Stimulated activated naive B cell treated with anti-CD40 and anti-IgM and Interleukin-4, amounts not matched to agents 10 μg/mL and 1 μg/mL and 100 μg/mL, for 72 hours (primary cell): ENCODE results near the gene MLYCD.

Experiments used
- ATAC-seq, 2 donors: fragments of 150-1000 bp; cut with Tn5 transposase; replicated peaks; 2 replicates each; pipeline ENCODE4 v1.10.0; 2021; ENCODE audit warnings: moderate library complexity in 1 of 2
- DNase-seq: peaks from one replicate; pipeline ENCODE4 v3.0.0; 2021
- H3K27ac Mint-ChIP-seq: one replicate; pipeline ENCODE4 v1.8.0; 2022; ENCODE audit warnings: mild to moderate bottlenecking, mixed read lengths
- H3K27me3 Mint-ChIP-seq, 2 donors: one replicate each; pipeline ENCODE4 v1.8.0; 2022; ENCODE audit warnings: mixed read lengths in 2 of 2
- H3K36me3 Mint-ChIP-seq, 2 donors: one replicate each; pipeline ENCODE4 v1.8.0; 2022; ENCODE audit warnings: mixed read lengths in 2 of 2, mild to moderate bottlenecking in 1 of 2
- H3K4me1 Mint-ChIP-seq, 2 donors: one replicate each; pipeline ENCODE4 v1.8.0; 2022; ENCODE audit warnings: mixed read lengths in 2 of 2, mild to moderate bottlenecking in 1 of 2
- H3K4me3 Mint-ChIP-seq, 2 donors: one replicate each; pipeline ENCODE4 v1.8.0; 2022; ENCODE audit warnings: mild to moderate bottlenecking in 2 of 2, mixed read lengths in 2 of 2, moderate library complexity in 1 of 2
- H3K9me3 Mint-ChIP-seq, 2 donors: one replicate each; pipeline ENCODE4 v1.8.0; 2022; ENCODE audit warnings: mixed read lengths in 2 of 2, mild to moderate bottlenecking in 1 of 2

MLYCD gene

DNA sequence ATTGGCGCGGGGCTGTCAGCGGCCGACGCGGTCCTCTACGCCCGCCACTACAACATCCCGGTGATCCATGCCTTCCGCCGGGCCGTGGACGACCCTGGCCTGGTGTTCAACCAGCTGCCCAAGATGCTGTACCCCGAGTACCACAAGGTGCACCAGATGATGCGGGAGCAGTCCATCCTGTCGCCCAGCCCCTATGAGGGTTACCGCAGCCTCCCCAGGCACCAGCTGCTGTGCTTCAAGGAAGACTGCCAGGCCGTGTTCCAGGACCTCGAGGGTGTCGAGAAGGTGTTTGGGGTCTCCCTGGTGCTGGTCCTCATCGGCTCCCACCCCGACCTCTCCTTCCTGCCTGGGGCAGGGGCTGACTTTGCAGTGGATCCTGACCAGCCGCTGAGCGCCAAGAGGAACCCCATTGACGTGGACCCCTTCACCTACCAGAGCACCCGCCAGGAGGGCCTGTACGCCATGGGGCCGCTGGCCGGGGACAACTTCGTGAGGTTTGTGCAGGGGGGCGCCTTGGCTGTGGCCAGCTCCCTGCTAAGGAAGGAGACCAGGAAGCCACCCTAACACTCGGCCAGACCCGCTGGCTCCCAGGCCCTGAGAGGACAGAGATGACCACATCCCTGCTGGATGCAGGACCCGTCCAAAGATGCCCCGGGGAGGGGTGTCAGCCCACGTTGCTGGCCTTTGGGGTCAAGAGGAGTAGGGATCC lies 66.7 kb downstream of the MLYCD start:
- H3K36me3 Mint-ChIP-seq: peaks cover 27 to 36% of the 10 kb centered on the region in 2 donors
- ATAC-seq (no peak), DNase-seq (no peak)
- H3K9me3 Mint-ChIP-seq: no peaks in the 10 kb centered on the region
- peaks cover 18 to 30% of the 10 kb centered on the region in 2 donors for H3K27me3 Mint-ChIP-seq
- H3K27ac Mint-ChIP-seq: no peak overlapping the region
- no peak overlapping the region for H3K4me3 Mint-ChIP-seq
- peaks cover 8 to 14% of the 10 kb centered on the region in 2 donors for H3K4me1 Mint-ChIP-seq

DNA sequence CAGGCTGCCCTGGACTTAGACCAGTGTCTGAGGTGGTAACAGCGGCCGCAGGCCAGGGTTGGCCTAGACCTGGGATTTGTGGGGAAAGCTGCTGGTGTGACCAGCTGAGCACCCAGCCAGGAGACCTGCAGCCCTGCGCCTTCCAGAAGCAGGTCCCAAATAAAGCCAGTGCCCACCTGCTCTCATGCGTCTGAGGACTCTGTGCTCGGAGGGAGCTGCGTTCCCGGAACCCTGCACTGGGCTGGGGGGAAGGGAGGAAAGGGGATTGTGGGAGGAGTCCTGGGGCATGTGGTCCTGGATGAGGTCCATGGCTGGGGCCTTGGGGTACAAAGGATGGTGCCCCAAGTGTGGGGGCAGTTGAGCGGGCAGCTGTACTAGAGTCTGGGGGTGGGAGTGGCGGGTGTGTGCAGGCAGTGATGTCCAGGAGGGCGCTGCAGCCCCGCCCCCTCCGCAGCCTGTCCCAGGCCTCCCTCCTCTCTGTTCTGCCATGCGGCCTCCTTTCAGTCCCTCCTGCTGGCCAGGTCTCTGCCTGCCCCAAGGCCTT lies 67.3 kb downstream of the MLYCD start:
- Mint-ChIP-seq H3K27ac (no peak overlapping the region), H3K27me3 (peaks cover 18 to 36% of the 10 kb centered on the region in 2 donors), H3K4me1 (peaks cover 8 to 14% of the 10 kb centered on the region in 2 donors), H3K4me3 (no peak overlapping the region), H3K9me3 (no peaks in the 10 kb centered on the region), H3K36me3 (peaks cover 21 to 30% of the 10 kb centered on the region in 2 donors)
- ATAC-seq (no peak), DNase-seq (no peak)

DNA sequence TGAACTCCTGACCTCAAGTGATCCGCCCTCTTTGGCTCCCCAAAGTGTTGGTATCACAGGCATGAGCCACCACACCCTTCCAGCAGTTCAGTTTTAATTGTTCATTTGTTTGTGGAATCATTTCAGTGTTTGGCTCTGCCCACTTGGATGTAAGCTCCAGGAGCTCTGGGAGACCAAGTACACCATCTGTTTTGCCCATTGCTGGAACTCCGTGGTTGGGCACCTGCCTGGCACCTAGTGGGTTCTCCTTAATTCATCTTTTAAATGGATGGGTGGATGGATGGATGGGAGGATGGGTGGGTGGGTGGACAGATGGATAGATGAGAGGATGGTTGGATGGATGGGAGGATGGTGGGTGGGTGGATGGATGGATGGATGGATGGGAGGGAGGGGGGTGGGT lies 68.2 kb downstream of the MLYCD start:
- DNase-seq (no peak), ATAC-seq (no peak)
- H3K27me3 Mint-ChIP-seq: peaks cover 26 to 45% of the 10 kb centered on the region in 2 donors
- H3K4me3 Mint-ChIP-seq: no peak overlapping the region
- peaks cover 16 to 26% of the 10 kb centered on the region in 2 donors for H3K36me3 Mint-ChIP-seq
- H3K9me3 Mint-ChIP-seq: no peaks in the 10 kb centered on the region
- H3K27ac Mint-ChIP-seq: no peak overlapping the region
- H3K4me1 Mint-ChIP-seq: peaks cover 8 to 14% of the 10 kb centered on the region in 2 donors

DNA sequence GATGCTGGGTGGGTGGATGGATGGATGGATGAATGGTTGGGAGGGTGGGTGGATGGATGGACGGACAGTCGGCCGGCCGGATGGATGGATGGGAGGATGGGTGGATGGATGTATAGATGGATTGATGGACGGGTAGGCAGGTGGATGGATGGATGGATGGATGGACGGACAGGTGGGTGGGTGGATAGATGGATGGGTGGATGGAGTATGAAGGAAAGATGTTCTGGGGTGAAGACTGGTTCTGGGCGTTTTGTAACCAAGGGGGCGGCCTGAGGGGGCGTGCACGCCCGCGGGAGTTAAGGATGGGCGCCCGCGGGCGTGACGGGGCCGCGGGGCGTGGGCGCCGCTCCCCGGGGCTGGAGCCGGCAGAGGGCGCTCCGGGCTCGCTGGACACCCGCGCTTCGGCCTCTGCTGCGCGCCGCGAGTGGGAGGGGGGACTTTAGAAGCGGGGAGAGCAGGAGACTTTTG lies 69.0 kb downstream of the MLYCD start, which contains the start of gene NECAB2:
NECAB2 (plus strand) TSS at position 407 of the 468 bp plus-strand sequence. CDS start 405 bp downstream, outside the sequence.
- peaks cover 8 to 14% of the 10 kb centered on the region in 2 donors for H3K4me1 Mint-ChIP-seq
- no peak within 1 kb of the TSS for H3K27ac Mint-ChIP-seq
- ATAC-seq: peak; percentile 72 to 78
- H3K27me3 Mint-ChIP-seq: peaks cover 31 to 47% of the 10 kb centered on the region in 2 donors
- no peaks in the 10 kb centered on the region for H3K9me3 Mint-ChIP-seq
- DNase-seq: no peak
- peaks cover 16 to 26% of the 10 kb centered on the region in 2 donors for H3K36me3 Mint-ChIP-seq
- H3K4me3 Mint-ChIP-seq: peak within 1 kb of the TSS; percentile 71 to 72

DNA sequence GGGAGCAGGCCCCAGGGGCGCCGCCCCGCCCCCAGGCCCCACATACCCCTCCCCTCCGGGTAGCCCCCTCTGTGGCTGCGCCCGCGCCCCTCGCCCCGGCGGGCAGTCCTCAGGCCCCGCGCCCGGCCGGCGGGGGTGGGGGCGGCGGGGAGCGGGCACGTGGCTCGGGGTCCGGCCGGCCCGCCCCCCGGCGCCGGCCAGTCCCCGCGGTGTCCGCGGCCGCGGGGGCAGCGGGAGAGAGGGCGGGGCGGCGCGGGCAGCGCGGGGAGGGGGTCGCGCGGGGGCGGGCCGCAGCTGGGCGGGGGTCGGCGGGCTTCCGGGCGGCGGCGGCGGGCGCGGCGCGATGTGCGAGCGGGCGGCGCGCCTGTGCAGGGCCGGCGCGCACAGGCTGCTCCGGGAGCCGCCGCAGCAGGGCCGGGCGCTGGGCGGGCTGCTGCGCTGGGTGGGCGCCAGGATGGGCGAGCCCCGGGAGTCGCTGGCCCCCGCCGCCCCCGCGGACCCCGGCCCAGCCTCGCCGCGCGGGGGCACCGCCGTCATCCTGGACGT lies 69.5 kb downstream of the MLYCD start:
- ATAC-seq: peak in 1 of 2 donors; percentile 45
- Mint-ChIP-seq H3K9me3 (no peaks in the 10 kb centered on the region), H3K27me3 (peaks cover 36 to 52% of the 10 kb centered on the region in 2 donors), H3K4me1 (peaks cover 7 to 10% of the 10 kb centered on the region in 2 donors), H3K4me3 (peak overlapping the region; percentile 71 to 72), H3K27ac (no peak overlapping the region), H3K36me3 (peaks cover 16 to 26% of the 10 kb centered on the region in 2 donors)
- no peak for DNase-seq

DNA sequence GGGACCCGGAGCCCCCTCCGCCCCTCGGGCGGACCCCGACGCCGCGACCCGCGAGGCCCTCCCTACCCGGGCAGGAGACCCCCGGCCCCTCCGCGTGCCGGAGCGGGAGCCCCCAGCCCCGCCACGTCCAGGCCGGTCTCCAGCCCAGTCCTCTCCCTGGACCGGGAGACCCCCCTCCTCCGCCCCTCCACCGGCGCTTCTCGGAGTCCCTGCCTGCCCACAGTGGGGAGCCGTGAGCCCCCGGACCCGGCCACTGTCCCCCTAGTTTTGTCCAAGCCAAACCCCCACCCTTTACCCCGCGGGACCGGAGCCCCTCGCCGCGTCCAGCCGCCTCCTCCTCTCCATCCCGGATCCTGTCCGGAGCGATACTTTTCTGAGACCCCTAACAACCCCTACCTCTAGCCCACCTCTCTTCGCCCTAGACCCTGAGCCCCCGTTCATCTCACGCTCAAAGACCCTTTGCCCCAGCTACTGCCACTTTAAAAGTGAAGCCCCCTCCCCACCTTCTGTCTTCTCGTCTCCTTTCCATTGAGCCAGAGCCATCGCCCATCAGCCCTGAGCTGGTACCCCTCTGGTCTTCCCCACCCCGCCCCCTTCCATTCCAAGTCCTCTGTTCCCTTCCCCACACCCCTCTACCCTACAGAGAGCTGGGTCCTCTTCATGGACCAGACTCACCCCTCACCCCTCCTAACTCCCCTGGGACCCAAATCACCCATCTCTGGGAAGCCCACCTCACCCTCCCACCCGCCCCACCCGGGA lies 70.2 kb downstream of the MLYCD start:
- Mint-ChIP-seq H3K36me3 (peaks cover 15 to 22% of the 10 kb centered on the region in 2 donors), H3K27me3 (peaks cover 43 to 56% of the 10 kb centered on the region in 2 donors), H3K4me1 (peaks cover 3 to 5% of the 10 kb centered on the region in 2 donors), H3K4me3 (peak overlapping the region; percentile 65 to 66), H3K9me3 (no peaks in the 10 kb centered on the region), H3K27ac (no peak overlapping the region)
- no peak for DNase-seq
- no peak for ATAC-seq

DNA sequence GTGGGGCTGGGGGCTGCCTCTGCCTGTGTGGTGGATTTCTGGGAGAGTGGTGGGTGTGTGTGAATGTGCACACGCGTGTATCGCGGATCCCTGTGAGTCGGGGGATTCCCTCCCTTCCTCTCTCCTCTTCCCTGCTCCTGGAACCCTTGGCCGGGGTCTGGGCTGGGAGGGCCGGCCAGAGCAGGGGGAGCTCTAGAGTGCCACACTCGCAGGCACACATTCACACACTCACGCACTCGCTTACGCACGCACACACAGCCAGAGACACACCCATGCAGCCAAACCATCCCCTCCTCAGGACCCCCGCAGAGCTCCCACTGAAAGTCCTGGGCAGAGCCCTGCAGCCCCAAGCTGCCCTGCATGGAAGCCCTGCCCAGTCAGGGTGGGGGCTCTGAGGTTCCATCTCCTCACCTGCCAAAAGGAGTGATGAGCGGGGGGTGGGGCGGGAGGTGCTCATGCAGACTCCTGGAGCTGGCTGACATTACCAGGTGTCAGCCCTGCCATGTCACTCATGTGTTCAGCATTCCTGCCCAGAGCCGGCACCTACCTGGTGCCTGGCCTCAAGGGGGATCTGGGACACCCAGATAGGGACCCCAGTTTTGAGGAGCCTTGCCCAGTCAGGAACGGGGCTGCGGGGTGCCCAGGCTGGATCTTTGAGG lies 71.0 kb downstream of the MLYCD start:
- Mint-ChIP-seq H3K9me3 (no peaks in the 10 kb centered on the region), H3K4me1 (peaks cover 3 to 5% of the 10 kb centered on the region in 2 donors), H3K4me3 (peak overlapping the region in 1 of 2 donors; percentile 26), H3K27me3 (peaks cover 49 to 63% of the 10 kb centered on the region in 2 donors), H3K36me3 (peaks cover 11 to 18% of the 10 kb centered on the region in 2 donors), H3K27ac (peak overlapping the region; percentile 59)
- no peak for ATAC-seq
- no peak for DNase-seq

DNA sequence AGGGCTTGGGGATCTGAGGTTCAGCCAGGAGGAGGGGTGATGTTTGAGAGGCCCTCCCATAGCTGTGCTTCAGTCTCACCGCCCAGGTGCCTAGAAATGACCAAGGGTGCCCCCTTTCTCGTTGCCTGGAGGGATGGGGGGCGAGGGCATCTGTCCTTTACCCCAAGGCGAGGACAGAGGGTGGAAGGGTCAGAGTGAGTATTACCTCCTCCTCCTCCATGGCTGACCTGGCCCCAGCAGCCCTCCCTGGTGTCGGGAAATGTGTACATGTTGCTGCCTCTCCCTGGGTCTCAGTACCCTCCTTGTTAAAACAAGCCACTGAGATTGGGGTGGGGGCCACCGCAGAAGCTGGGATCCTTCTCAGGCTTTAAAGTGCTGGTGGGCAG lies 71.5 kb downstream of the MLYCD start:
- Mint-ChIP-seq H3K36me3 (peaks cover 11 to 16% of the 10 kb centered on the region in 2 donors), H3K4me1 (peaks cover 3 to 5% of the 10 kb centered on the region in 2 donors), H3K9me3 (no peaks in the 10 kb centered on the region), H3K27ac (no peak overlapping the region), H3K27me3 (peaks cover 54 to 68% of the 10 kb centered on the region in 2 donors), H3K4me3 (no peak overlapping the region)
- DNase-seq: no peak
- no peak for ATAC-seq

DNA sequence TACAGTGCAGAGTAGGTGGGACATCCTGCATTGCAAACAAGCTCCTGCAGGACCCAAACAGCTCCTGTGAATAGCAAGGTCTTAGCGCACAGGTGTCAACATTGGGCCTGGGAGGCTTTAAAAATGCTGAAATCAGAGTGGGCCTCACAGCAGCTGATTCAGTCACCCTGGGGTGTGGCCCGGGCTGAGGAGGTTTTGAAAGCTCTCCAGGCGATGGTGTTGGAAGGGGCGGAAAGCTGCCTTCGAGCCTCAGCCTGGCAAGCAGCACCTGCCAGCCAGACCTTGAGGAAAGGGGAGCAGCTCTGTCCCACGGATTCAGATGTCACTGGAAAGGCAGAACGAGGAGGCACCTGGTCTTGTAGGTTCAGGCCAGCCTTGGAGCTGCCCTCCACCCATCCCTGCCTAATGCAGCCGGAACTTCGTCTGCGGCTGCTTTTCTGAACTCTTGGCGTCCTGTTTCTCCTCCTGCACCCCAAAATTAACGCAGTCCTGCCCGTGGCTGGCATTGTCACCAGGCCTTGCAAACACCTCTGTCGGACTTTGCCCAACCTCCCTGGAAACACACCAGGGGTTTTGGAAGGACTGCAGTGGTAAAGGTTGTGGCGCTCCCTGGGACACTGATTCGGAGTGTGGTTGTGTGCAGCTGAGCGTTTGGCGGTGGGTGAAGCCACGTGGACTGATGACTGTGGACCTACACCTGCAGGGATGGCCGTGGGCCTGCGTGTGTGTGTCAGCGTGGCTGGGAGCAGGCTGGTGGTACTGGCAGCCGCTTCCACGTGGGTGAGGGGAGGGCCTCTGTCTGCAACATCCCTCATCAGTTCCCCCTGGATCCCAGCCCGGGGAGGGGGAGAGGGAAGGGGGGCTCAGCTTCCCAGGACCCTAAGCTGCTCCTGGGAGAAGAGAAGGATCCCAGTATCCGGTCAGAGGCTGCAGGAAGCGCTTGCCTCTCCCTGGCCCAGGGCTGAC lies 72.5 kb downstream of the MLYCD start:
- DNase-seq (no peak), ATAC-seq (no peak)
- Mint-ChIP-seq H3K36me3 (peaks cover 5 to 7% of the 10 kb centered on the region in 2 donors), H3K27me3 (peaks cover 56 to 75% of the 10 kb centered on the region in 2 donors), H3K4me3 (no peak overlapping the region), H3K4me1 (peaks cover 3 to 7% of the 10 kb centered on the region in 2 donors), H3K9me3 (no peaks in the 10 kb centered on the region), H3K27ac (no peak overlapping the region)

DNA sequence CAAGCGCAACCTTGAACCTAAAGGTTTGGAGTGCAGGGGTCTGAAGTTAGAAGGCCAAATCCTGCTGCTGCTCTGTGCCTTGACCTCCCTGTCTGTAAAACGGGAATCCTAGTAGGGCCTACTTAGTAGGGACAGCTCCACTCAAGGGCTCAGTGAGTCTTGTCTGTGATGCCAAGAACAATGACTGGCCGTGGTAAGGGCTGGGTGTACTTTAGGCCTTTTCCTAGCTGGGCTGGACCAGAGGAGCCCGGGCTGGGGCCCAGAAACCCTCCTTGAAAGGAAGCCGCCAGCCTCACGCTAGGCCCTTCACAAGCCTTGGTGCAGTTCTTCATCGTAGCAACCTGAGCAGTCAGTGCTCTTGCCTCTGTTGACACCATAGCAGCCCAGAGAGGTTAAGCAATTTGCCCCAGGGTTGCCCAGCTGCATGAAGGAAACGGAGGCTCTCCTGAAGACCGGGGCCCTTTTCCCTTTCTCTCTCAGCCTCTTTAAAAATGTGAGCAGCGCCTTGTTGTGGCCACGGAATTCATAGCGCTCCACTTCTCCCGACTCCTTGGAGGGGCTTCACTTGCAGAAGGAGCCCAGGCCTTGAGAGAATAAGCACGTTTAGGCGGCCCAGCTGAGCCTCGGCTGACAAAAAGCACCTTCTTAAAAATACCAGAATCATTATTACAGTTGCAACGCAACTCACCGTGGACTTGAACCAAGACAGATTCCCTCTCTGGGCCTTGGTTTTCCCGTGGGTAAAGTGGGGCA lies 73.5 kb downstream of the MLYCD start:
- Mint-ChIP-seq H3K9me3 (no peaks in the 10 kb centered on the region), H3K4me3 (no peak overlapping the region), H3K36me3 (peaks cover 2 to 4% of the 10 kb centered on the region in 2 donors), H3K27me3 (peaks cover 56 to 81% of the 10 kb centered on the region in 2 donors), H3K27ac (no peak overlapping the region), H3K4me1 (peaks cover 6 to 12% of the 10 kb centered on the region in 2 donors)
- no peak for DNase-seq
- ATAC-seq: no peak

DNA sequence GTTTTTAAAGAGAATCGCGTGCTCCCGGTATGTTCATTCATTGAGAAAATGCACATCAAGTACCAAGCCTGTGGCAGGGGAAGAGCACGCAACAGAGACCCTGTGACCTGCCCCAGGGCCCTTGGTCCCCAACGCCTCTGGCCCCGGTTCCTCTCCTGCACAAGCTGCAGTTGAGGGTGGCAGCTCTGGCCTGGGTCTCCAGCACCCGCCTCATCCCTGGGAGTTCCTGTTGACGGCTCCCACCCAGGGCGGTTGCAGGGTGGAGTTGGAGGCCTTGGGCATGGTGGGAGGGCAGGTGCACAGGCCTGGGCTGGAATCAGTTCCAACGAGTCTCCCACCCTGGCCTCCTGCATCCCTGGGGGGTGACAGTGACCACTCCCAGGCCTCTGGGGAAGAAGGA lies 74.2 kb downstream of the MLYCD start:
- H3K9me3 Mint-ChIP-seq: peaks cover 3% of the 10 kb centered on the region in 2 donors
- no peak overlapping the region for H3K4me3 Mint-ChIP-seq
- DNase-seq (no peak), ATAC-seq (no peak)
- no peak overlapping the region for H3K27ac Mint-ChIP-seq
- no peaks in the 10 kb centered on the region for H3K36me3 Mint-ChIP-seq
- H3K4me1 Mint-ChIP-seq: peaks cover 3 to 12% of the 10 kb centered on the region in 2 donors
- peaks cover 53 to 80% of the 10 kb centered on the region in 2 donors for H3K27me3 Mint-ChIP-seq

DNA sequence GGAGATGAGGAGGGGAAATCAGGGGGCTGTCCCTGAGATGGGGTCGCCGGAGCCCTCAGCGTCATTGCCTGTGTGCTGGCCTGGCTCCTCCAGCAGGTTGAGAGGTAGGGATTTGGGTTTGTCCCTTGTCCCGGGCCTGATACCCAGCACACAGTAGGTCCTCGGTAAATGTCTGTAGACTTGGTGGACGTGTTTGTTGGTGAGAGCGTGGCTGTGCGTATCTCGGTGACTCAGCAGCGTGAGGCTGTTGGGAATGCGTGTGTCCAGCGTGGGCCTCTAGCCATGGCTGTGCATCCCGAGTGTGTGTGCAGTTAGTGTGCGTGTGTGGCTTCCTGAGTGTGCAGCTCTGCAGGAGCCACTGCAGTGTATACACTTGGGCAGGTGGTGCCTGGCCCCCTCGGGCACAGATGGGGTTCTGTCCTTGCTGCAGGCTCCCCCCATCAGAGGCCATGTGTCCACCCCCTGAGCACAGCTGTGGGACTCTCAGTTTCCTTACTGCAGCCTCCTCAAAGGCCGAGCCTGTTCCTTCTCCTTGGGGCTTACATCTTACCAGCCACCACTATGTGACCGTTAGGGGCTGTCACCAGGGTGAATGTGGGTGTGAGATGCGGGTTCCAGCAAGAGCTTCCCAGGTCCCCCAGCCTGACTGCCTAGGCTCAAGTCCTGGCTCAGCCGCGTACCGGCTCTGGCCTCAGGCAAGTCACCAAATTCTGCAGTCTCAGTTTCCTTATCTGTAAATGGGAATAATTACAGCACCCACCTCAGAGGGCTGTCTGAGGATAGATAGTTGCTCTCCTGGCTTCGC lies 74.9 kb downstream of the MLYCD start:
- no peak overlapping the region for H3K27ac Mint-ChIP-seq
- H3K4me1 Mint-ChIP-seq: peaks cover 3 to 12% of the 10 kb centered on the region in 2 donors
- H3K4me3 Mint-ChIP-seq: no peak overlapping the region
- ATAC-seq (no peak), DNase-seq (no peak)
- peaks cover 0 to under 1% of the 10 kb centered on the region in 2 donors for H3K36me3 Mint-ChIP-seq
- H3K9me3 Mint-ChIP-seq: peaks cover 7 to 10% of the 10 kb centered on the region in 2 donors
- peaks cover 57 to 82% of the 10 kb centered on the region in 2 donors for H3K27me3 Mint-ChIP-seq
